Endothelial cell of umbilical vein (primary cell): ENCODE measurements around the gene PYGB. TPM values are rescaled to one million over a fixed set of nuclear protein-coding genes. Genes with fewer than 3 reads are reported as not detected.

Experiments used
- BruUV-seq: library from RNA; stranded (reverse); fragments of 400-500 nt; replicated peaks from 2 replicates; lab custom pipeline; 2021; lab: Mats Ljungman, UMichigan
- CTCF ChIA-PET: fragments of 300-600, 350-600 bp; sonication (Branson Sonifier 250); formaldehyde crosslinking; loops from one replicate; lab custom pipeline; 2021; ENCODE audit warnings: antibody characterized with exemption, inconsistent platforms; lab: Charles Lee
- POLR2A ChIA-PET: fragments of 300-600, 350-600 bp; sonication (Branson Sonifier 250); formaldehyde crosslinking; loops from one replicate; lab custom pipeline; 2021; ENCODE audit warnings: antibody characterized with exemption, inconsistent platforms; lab: Charles Lee
- DNase-seq: peaks from one replicate; pipeline ENCODE4 v3.0.0-alpha.2; 2011; ENCODE audit warnings: low read depth, low spot score
- FAIRE-seq: peaks from 2 replicates; lab custom pipeline; 2011; peaks lifted over from hg19 to GRCh38; lab: Jason Lieb, UNC
- H2AFZ ChIP-seq: 2 replicates; pipeline ENCODE4 v1.6.0; 2012; ENCODE audit warnings: low read depth, low read length, control low read depth, inconsistent platforms
- H3K27ac ChIP-seq: 2 replicates; pipeline ENCODE4 v1.5.1; 2011; ENCODE audit warnings: low read depth, mild to moderate bottlenecking, control low read depth, low read length, moderate library complexity; ENCODE audit not compliant: insufficient read depth
- H3K27me3 ChIP-seq, 2 experiments: 2 replicates each; pipeline versions ENCODE4 v1.6.0 to v1.6.1; 2011; ENCODE audit warnings: low read length in 2 of 2, mixed read lengths in 1 of 2; ENCODE audit not compliant: control insufficient read depth in 2 of 2, insufficient read depth in 2 of 2
- H3K36me3 ChIP-seq, 2 experiments: 2 replicates in 1 of 2; 3 replicates in 1 of 2; pipeline ENCODE4 v1.5.1; 2011; ENCODE audit warnings: low read length in 2 of 2, mild to moderate bottlenecking in 1 of 2, moderate library complexity in 1 of 2; ENCODE audit not compliant: control insufficient read depth in 2 of 2, insufficient read depth in 2 of 2; ENCODE audit errors: extremely low read depth in 1 of 2
- H3K4me1 ChIP-seq: 3 replicates; pipeline ENCODE4 v1.5.1; 2011; ENCODE audit warnings: mild to moderate bottlenecking, low read length; ENCODE audit not compliant: control insufficient read depth, insufficient read depth; ENCODE audit errors: extremely low read depth
- H3K4me2 ChIP-seq: 2 replicates; pipeline ENCODE4 v1.6.1; 2011; ENCODE audit warnings: low read length, control low read depth, mixed read lengths; ENCODE audit not compliant: insufficient read depth
- H3K4me3 ChIP-seq, 3 experiments: fragments of 200-600 bp in 1 of 3; sonication (generic), shearing (Covaris generic) in 1 of 3; replicated peaks in 1 of 3; 2 replicates each; pipeline ENCODE4 v1.5.1; 2011 to 2016; ENCODE audit warnings: control low read depth in 3 of 3, low read length in 3 of 3, mild to moderate bottlenecking in 2 of 3, inconsistent platforms in 1 of 3, low read depth in 1 of 3, moderate library complexity in 1 of 3; ENCODE audit not compliant: insufficient read depth in 1 of 3
- H3K79me2 ChIP-seq: 2 replicates; pipeline ENCODE4 v1.6.0; 2012; ENCODE audit warnings: low read length, inconsistent platforms; ENCODE audit not compliant: control insufficient read depth, insufficient read depth
- H3K9ac ChIP-seq: replicated peaks from 2 replicates; pipeline ENCODE3; 2011; ENCODE audit warnings: low read length, control low read depth; ENCODE audit not compliant: insufficient read depth; ENCODE audit errors: extremely low read depth
- H3K9me1 ChIP-seq: replicated peaks from 3 replicates; pipeline ENCODE4 v1.6.0; 2011; ENCODE audit warnings: mild to moderate bottlenecking, low read length; ENCODE audit not compliant: control insufficient read depth, insufficient read depth; ENCODE audit errors: extremely low read depth
- H3K9me3 ChIP-seq: replicated peaks from 2 replicates; pipeline ENCODE4 v1.5.1; 2012; ENCODE audit warnings: low read length, inconsistent platforms; ENCODE audit not compliant: control insufficient read depth, insufficient read depth
- H4K20me1 ChIP-seq: replicated peaks from 2 replicates; pipeline ENCODE3; 2011; ENCODE audit warnings: mild to moderate bottlenecking, low read length; ENCODE audit not compliant: control insufficient read depth, insufficient read depth; ENCODE audit errors: extremely low read depth
- CTCF ChIP-seq, 2 donors: IDR thresholded peaks; 1 replicate in 1 of 2; 2 replicates in 1 of 2; pipeline ENCODE4 v1.5.1; 2011; ENCODE audit warnings: low read length in 2 of 2, mild to moderate bottlenecking in 2 of 2, moderate library complexity in 2 of 2, control low read depth in 1 of 2, inconsistent platforms in 1 of 2, low read depth in 1 of 2; ENCODE audit not compliant: insufficient read depth in 1 of 2; ENCODE audit errors: extremely low read depth in 1 of 2
- EZH2 ChIP-seq: IDR thresholded peaks from 2 replicates; pipeline ENCODE4 v1.6.1; 2012; ENCODE audit warnings: borderline replicate concordance, low read depth, mild to moderate bottlenecking, moderate library complexity, low read length, inconsistent platforms; ENCODE audit not compliant: severe bottlenecking
- FOS ChIP-seq: IDR thresholded peaks from 2 replicates; pipeline ENCODE4 v1.6.1; 2011; ENCODE audit warnings: mild to moderate bottlenecking, low read length, moderate library complexity, borderline replicate concordance; ENCODE audit not compliant: insufficient read depth
- GATA2 ChIP-seq: IDR thresholded peaks from 2 replicates; pipeline ENCODE4 v1.7.0; 2011; ENCODE audit warnings: low read depth, mild to moderate bottlenecking, moderate library complexity, mixed read lengths, low read length; ENCODE audit not compliant: insufficient read length, insufficient read depth
- JUN ChIP-seq: IDR thresholded peaks from 2 replicates; pipeline ENCODE4 v1.6.1; 2011; ENCODE audit warnings: borderline replicate concordance, low read depth; ENCODE audit not compliant: insufficient read length, insufficient read depth
- MYC ChIP-seq: IDR thresholded peaks from one replicate; pipeline ENCODE4 v1.6.1; 2011; ENCODE audit warnings: mild to moderate bottlenecking, low read depth, low read length
- POLR2A ChIP-seq: IDR thresholded peaks from 2 replicates; pipeline ENCODE4 v1.6.1; 2012; ENCODE audit warnings: low read depth, mild to moderate bottlenecking, control low read depth, low read length
- POLR2AphosphoS5 ChIP-seq: IDR thresholded peaks from 2 replicates; pipeline ENCODE4 v1.6.1; 2012; ENCODE audit warnings: low read depth, mild to moderate bottlenecking, control low read depth, low read length, moderate library complexity; ENCODE audit not compliant: insufficient read depth
- dilution Hi-C: fragments of 300-500 bp; cut with MboI; formaldehyde crosslinking; loops from one replicate; pipeline ENCODE4 v1.15.0; 2019; ENCODE audit warnings: low sequenced_read_pairs; ENCODE audit not compliant: extremely low pct_ligation_motif_present
- intact Hi-C: fragments of 100-400 bp; cut with micrococcal nuclease; formaldehyde crosslinking; loops from one replicate; pipeline ENCODE4 v1.10.0; 2022
- polyA plus RNA-seq, 4 experiments: library from polyadenylated mRNA; depleted of rRNA in 3 of 4; stranded (reverse) in 3 of 4; unstranded in 1 of 4; fragments of >200 nt; gene quantifications; 2 replicates each; pipeline versions ENCODE4 v1.2.1 to v1.2.3, GENCODE V29; 2011 to 2012; ENCODE audit warnings: missing spikeins in 1 of 4
- total RNA-seq: library from RNA; stranded (reverse); gene quantifications from 2 replicates; pipeline ENCODE4 v1.2.3, GENCODE V29; 2021
- TF ChIP-seq, protein P1 (sequence below): IDR thresholded peaks from 2 replicates; pipeline ENCODE4 v1.6.1; 2011; ENCODE audit not compliant: insufficient read depth, insufficient read length

PYGB gene
- total and polyA plus RNA-seq, 2 donors (not counting 3 experiments of a cell fraction or from before 2014, with no cell fraction given) = 36.1 to 60.2 TPM

DNA sequence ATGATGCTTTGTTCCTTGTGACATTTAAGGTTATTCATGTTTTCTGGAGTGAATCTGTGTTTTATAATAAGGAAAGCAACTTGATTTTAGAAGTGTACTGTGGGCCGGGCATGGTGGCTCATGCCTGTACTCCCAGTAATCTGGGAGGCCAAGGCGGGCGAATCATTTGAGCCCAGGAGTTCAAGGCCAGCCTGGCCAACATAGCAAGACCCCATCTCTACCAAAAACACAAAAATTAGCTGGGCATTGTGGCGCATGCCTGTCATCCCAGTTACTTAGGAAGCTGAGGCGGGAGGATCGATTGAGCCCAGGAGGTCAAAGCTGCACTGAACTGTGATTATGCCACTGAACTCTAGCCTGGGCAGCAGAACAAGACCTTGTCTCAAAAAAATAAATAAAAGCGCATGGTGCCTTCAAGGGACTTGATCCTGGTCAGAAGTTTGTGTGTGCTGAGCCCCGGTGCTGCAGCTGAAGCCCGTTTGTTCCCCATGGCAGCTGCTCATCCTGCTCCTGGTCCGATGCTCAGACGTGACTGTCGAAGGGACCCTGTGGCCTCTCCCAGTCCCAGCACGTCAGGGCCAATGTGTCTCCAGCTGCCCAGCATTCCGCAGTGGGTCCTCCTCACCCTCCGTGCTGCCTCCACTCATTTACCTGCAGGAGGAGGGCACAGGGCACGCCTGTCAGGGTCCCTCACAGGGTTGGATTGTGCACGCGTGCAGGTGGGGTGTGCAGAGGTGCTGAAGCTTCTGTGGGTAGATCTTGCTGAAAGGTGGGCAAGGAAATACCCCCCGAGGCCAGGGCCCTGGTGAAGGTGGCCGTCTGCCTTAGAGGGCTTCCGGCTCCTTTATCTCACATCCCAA lies 34.1 kb upstream of the PYGB start:
- Histone ChIP-seq H3K4me3 (no peak overlapping the region), H2AFZ (no peak overlapping the region), H3K9me1 (no peaks in the 10 kb centered on the region), H3K36me3 (peaks cover 0 to 8% of the 10 kb centered on the region in 2 experiments), H4K20me1 (no peaks in the 10 kb centered on the region), H3K27me3 (no peaks in the 10 kb centered on the region), H3K4me2 (no peak overlapping the region), H3K4me1 (no peaks in the 10 kb centered on the region), H3K9me3 (no peaks in the 10 kb centered on the region), H3K27ac (no peak overlapping the region), H3K79me2 (no peaks in the 10 kb centered on the region), H3K9ac (no peak overlapping the region)
- CTCF ChIA-PET = no interaction called here
- no TSS peak for BruUV-seq
- no peak for FAIRE-seq
- POLR2A ChIA-PET = no interaction called here
- intact Hi-C loops = no loop called here
- dilution Hi-C loops = no loop called here
- DNase-seq = no peak
- TF ChIP-seq MYC = no peak
- TF ChIP-seq POLR2AphosphoS5 = no peak
- no peak for TF ChIP-seq FOS
- TF ChIP-seq POLR2A = no peak
- TF ChIP-seq GATA2 = no peak
- no peak for TF ChIP-seq JUN
- TF ChIP-seq, protein P1, sequence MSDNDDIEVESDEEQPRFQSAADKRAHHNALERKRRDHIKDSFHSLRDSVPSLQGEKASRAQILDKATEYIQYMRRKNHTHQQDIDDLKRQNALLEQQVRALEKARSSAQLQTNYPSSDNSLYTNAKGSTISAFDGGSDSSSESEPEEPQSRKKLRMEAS = no peak
- no peak for TF ChIP-seq CTCF (IDR thresholded peaks at IDR 0.05; ENCODE audit: extremely low read depth in 1 of 2, insufficient read depth in 1 of 2, low read depth in 1 of 2, low read length in 2 of 2)
- TF ChIP-seq EZH2 = no peak
